ENCODE data around the gene EEIG2.

The EEIG2 gene

DNA sequence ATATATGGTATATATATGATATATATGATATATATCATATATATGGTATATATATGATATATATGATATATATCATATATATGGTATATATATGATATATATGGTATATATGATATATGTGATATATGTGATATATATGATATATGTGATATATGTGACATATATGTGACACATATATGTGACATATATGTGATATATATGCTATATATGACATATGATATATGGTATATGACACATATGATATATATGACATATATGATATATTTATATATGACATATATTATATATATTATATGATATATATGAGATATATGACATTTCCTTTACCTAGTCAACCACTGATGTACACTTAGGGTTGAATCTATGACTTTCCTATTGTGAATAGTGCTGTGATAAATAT, 36.1 kb upstream of the EEIG2 start:
- TF ChIP-seq, protein P1, sequence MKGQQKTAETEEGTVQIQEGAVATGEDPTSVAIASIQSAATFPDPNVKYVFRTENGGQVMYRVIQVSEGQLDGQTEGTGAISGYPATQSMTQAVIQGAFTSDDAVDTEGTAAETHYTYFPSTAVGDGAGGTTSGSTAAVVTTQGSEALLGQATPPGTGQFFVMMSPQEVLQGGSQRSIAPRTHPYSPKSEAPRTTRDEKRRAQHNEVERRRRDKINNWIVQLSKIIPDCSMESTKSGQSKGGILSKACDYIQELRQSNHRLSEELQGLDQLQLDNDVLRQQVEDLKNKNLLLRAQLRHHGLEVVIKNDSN (IDR thresholded peaks at IDR 0.05), result no peak
- TF ChIP-seq CEBPB (IDR thresholded peaks at IDR 0.05) (no peak), NFIC (IDR thresholded peaks at IDR 0.05) (no peak)

DNA sequence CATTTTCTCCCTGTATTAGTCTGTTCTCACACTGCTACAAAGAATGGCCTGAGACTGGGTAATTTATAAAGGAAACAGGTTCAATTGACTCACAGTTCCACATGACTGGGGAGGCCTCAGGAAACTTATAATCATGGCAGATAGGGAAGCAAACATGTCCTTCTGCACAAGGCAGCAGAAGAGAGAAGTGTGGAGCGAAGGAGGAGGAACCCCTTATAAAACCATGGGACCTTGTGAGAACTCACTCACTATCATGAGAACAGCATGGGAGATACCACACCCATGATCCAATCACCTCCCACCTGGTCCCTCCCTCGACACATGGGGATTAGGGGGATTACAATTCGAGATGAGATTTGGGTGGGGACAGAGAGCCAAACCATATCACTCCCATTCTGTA, 35.2 kb upstream of the EEIG2 start:
- TF ChIP-seq, protein P2, sequence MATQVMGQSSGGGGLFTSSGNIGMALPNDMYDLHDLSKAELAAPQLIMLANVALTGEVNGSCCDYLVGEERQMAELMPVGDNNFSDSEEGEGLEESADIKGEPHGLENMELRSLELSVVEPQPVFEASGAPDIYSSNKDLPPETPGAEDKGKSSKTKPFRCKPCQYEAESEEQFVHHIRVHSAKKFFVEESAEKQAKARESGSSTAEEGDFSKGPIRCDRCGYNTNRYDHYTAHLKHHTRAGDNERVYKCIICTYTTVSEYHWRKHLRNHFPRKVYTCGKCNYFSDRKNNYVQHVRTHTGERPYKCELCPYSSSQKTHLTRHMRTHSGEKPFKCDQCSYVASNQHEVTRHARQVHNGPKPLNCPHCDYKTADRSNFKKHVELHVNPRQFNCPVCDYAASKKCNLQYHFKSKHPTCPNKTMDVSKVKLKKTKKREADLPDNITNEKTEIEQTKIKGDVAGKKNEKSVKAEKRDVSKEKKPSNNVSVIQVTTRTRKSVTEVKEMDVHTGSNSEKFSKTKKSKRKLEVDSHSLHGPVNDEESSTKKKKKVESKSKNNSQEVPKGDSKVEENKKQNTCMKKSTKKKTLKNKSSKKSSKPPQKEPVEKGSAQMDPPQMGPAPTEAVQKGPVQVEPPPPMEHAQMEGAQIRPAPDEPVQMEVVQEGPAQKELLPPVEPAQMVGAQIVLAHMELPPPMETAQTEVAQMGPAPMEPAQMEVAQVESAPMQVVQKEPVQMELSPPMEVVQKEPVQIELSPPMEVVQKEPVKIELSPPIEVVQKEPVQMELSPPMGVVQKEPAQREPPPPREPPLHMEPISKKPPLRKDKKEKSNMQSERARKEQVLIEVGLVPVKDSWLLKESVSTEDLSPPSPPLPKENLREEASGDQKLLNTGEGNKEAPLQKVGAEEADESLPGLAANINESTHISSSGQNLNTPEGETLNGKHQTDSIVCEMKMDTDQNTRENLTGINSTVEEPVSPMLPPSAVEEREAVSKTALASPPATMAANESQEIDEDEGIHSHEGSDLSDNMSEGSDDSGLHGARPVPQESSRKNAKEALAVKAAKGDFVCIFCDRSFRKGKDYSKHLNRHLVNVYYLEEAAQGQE (IDR thresholded peaks at IDR 0.05; ENCODE audit: low read depth), result no peak
- TF ChIP-seq, protein P3, sequence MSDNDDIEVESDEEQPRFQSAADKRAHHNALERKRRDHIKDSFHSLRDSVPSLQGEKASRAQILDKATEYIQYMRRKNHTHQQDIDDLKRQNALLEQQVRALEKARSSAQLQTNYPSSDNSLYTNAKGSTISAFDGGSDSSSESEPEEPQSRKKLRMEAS (IDR thresholded peaks at IDR 0.05), result no peak
- TF ChIP-seq FOXM1 (IDR thresholded peaks at IDR 0.05; ENCODE audit: borderline replicate concordance, low read depth), result no peak
- no peak for TF ChIP-seq EGR1 (IDR thresholded peaks at IDR 0.05)
- TF ChIP-seq TAF1 (IDR thresholded peaks at IDR 0.05; ENCODE audit: low read depth), result no peak
- no peak for TF ChIP-seq YY1 (IDR thresholded peaks at IDR 0.05; ENCODE audit: low read depth)
- TF ChIP-seq ZBTB7A (IDR thresholded peaks at IDR 0.05; ENCODE audit: low read depth), result no peak
- TF ChIP-seq RAD21 (IDR thresholded peaks at IDR 0.05; ENCODE audit: low read depth), result no peak
- TF ChIP-seq TCF12 (IDR thresholded peaks at IDR 0.05; ENCODE audit: low read depth), result no peak
- no peak for TF ChIP-seq CREB1 (IDR thresholded peaks at IDR 0.05; ENCODE audit: low read depth)
- TF ChIP-seq, protein P1 (IDR thresholded peaks at IDR 0.05), result no peak
- no peak for TF ChIP-seq TEAD4 (IDR thresholded peaks at IDR 0.05)
- TF ChIP-seq CEBPB (IDR thresholded peaks at IDR 0.05), result no peak
- TF ChIP-seq NFIC (IDR thresholded peaks at IDR 0.05), result no peak
- no peak for TF ChIP-seq EP300 (IDR thresholded peaks at IDR 0.05; ENCODE audit: borderline replicate concordance)

- TF ChIP-seq EGR1 (IDR thresholded peaks at IDR 0.05) (no peak), TEAD4 (IDR thresholded peaks at IDR 0.05) (no peak), CEBPB (IDR thresholded peaks at IDR 0.05) (no peak), CREB1 (IDR thresholded peaks at IDR 0.05; ENCODE audit: low read depth) (no peak), EP300 (IDR thresholded peaks at IDR 0.05; ENCODE audit: borderline replicate concordance) (no peak), ZBTB7A (IDR thresholded peaks at IDR 0.05; ENCODE audit: low read depth) (no peak), RAD21 (IDR thresholded peaks at IDR 0.05; ENCODE audit: low read depth) (no peak), TAF1 (IDR thresholded peaks at IDR 0.05; ENCODE audit: low read depth) (no peak), YY1 (IDR thresholded peaks at IDR 0.05; ENCODE audit: low read depth) (no peak), FOXM1 (IDR thresholded peaks at IDR 0.05; ENCODE audit: borderline replicate concordance, low read depth) (no peak), TCF12 (IDR thresholded peaks at IDR 0.05; ENCODE audit: low read depth) (no peak), NFIC (IDR thresholded peaks at IDR 0.05) (no peak)
- TF ChIP-seq, protein P1 (IDR thresholded peaks at IDR 0.05), result no peak
- TF ChIP-seq, protein P3 (IDR thresholded peaks at IDR 0.05), result no peak
- TF ChIP-seq, protein P2 (IDR thresholded peaks at IDR 0.05; ENCODE audit: low read depth), result no peak
Measured at GRCh38 chr1:108527135-108527534, 32.8 kb upstream of the EEIG2 start.

- TF ChIP-seq NFIC (IDR thresholded peaks at IDR 0.05), result no peak
- no peak for TF ChIP-seq CEBPB (IDR thresholded peaks at IDR 0.05)
- no peak for TF ChIP-seq TAF1 (IDR thresholded peaks at IDR 0.05; ENCODE audit: low read depth)
Measured at GRCh38 chr1:108527837-108528236, 32.1 kb upstream of the EEIG2 start.

DNA sequence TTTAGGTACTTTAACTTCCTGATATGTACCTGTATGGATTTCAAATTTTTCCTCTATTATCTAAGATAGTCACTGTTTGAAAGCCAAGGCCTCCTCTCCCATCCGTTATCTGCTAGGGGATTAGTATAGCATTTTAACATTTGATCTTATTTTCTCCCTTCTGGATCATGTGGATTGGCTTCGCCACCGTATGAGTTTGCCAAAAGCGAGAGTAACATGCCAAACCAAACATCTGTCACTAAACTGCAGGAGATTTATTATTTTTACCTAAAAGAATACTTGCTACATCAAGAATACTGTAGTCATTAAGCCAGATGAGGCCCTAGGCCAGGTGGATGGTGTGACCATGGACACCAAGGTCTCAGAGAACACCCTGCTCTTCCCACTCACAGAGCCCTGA, 28.5 kb upstream of the EEIG2 start:
- TF ChIP-seq EGR1 (IDR thresholded peaks at IDR 0.05) (no peak), TAF1 (IDR thresholded peaks at IDR 0.05; ENCODE audit: low read depth) (no peak), NFIC (IDR thresholded peaks at IDR 0.05) (no peak), TCF12 (IDR thresholded peaks at IDR 0.05; ENCODE audit: low read depth) (no peak), CREB1 (IDR thresholded peaks at IDR 0.05; ENCODE audit: low read depth) (no peak), YY1 (IDR thresholded peaks at IDR 0.05; ENCODE audit: low read depth) (no peak), RAD21 (IDR thresholded peaks at IDR 0.05; ENCODE audit: low read depth) (no peak), CEBPB (IDR thresholded peaks at IDR 0.05) (no peak), EP300 (IDR thresholded peaks at IDR 0.05; ENCODE audit: borderline replicate concordance) (no peak), FOXM1 (IDR thresholded peaks at IDR 0.05; ENCODE audit: borderline replicate concordance, low read depth) (no peak), TEAD4 (IDR thresholded peaks at IDR 0.05) (no peak), ZBTB7A (IDR thresholded peaks at IDR 0.05; ENCODE audit: low read depth) (no peak)
- TF ChIP-seq, protein P3 (IDR thresholded peaks at IDR 0.05), result no peak
- TF ChIP-seq, protein P2 (IDR thresholded peaks at IDR 0.05; ENCODE audit: low read depth), result no peak
- TF ChIP-seq, protein P1 (IDR thresholded peaks at IDR 0.05), result no peak
